ENCODE data around the gene CYP46A1.
"Not testable (repeated sequence)": the region's sequence is repeated elsewhere in the genome, so short reads cannot be mapped to it uniquely, and the experiment has no call there.

CYP46A1 gene

DNA sequence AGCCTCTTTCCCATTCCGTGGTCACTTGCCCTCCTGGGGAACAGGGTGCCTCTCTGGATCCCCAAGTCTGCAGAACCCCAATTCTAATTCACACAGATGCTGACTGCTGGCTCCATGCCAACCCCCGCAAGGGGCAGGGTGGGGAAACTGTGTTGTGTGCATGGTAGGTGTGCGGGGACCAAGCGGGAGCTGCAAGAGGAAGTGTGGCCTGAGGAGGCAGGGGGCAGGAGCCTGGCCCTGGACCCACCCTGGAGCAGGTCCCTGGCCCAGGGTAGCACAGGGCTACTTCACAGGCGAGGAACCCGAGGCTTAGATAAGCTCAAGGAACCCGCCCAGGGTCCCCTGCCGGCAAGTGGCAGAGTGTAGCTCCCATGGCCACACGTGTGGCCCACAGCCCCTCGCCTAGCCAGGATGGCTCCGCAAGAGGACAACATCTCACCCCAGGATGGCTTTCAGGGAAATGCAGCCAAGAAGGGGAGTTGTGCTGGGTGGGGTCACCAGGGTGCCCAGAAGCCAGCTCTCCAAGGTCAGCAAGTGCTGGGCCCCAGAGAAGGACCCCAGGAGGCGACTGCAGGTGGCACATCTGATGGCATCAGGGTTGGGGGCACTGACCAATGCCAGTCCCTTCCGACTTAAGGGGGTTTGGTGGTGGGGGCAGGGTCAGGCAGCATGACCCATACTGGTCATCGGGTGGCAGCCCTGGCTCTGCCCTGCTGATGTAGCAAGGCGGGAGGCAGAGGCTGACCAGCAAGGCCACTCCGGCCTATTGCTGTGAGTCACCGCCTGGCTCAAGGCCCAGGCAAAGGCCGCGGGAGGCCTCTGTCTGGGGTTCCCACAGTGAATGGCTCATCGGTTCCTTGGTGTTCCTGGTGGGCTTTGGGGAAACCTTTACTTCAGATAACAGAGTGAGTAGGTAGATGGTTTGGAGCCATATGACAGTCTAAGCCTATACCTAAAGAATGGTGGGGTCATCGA, 71.8 kb downstream of the CYP46A1 start:
- DNase-seq (ENCODE audit: low read depth, low spot score) = peak; percentile 79

DNA sequence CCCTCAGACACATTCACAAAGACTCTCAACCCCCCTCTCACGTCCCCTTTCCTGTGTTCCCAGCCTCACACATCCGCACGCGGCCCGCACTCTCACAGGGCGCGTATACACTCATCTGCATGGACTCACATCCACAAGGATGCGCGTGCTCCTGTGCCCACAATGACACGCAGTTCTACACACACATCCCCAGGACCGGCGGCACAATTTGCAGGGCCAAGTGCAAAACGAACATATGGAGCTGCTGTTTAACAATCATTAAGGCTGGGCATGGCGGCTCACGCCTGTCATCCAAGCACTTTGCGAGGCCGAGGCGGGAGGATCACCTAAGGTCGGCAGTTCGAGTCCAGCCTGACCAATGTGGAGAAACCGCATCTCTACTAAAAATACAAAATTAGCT, 72.7 kb downstream of the CYP46A1 start:
- no peak for DNase-seq (ENCODE audit: low read depth, low spot score)

DNA sequence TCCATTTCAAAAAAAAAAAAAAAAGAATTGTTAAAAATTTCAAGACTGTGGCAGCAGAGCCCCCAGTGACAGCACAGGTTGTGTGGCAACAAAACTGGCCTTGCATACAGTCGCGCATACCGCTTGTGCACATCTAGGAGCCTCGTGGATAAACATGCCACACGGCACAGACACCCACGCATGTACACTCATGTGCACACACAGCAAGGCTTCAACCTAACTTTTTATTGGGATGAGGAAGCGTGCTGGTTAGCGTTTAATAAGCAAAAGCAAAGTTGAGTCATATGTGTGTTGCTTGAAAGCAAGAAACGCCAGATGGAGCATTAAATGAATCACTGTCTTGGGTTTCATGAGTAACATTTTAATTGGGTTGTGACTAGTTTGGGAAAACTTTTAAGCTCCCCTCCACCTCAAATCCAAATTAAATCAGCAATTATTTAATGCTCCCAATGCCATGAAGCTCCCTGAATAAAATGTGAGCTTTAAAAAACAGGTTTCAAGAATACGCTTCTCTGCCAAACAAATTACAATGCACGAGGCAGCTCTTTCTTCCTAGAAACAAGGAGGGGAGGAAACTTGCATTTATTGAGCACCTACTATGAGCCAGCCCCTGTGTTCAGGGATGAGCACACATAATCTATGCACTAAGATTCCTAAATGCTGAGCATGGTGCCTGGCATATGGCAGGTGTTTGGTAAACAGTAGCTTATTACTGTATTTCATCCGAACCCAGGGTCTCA, 73.4 kb downstream of the CYP46A1 start:
- no peak for DNase-seq (ENCODE audit: low read depth, low spot score)

DNA sequence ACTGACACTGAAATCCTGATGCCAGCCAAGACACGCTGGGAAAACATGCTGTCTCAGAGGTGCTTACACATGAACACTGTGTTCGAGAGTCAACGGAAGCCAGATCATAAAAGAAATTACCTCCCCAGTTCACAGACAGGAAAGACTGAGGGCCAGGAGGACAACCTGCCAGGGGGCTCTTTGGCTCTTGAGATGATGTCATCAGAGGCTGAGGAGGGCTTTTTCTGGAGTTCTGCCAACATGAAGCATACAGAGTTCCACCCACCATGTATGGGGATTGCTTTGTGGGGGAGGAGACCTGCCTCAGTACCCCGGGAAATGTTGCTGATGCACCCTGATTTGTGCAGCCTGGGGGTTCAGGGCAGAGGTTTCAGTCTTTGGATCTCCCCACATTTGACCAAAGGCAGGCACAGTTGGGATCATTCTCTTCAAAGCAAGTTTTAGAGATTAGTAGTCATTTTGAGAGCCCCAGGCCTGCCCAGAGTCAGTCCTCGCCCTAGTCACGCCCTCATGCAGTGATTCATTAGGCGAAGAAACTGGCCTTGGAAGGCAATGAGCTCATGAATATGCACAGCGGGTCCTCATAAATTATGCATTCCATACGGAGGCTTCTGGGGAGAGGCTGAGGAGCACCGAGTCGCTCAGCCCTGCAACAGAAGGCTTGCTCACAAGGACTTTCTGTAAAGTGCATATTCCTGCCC, 74.2 kb downstream of the CYP46A1 start:
- no peak for DNase-seq (ENCODE audit: low read depth, low spot score)

DNA sequence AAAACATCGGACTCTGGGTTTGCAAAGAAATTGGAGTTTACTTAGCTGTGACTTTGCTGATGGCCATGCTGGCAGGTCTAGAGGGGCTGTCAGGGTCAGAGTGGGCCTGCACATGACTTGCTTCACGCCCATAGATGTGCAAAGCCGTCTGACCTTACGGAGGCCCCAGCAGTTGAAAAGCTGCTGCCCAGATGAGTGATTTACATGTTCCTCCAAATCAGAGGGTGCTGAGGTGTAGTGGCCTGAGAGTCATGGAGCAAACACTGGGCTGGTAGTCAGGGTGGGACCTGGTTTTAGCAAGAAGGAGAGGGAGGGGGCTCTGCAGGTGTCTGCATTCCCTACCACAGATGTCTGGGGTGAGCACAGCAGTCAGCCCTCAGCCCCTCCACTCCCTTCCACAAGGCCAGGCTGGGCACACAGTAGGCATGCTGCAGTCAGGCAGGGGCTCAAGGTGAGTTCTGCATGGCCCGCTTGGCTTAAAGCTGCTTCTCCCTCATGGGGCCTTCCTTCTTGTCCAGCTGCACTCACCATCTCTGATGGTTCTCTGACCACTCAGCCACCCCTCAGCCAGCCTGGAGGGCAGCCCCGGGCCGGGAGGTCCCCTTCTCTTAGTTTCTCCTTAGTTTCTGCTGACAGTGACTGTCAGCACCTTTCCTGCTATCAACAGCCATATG, 74.9 kb downstream of the CYP46A1 start:
- DNase-seq (ENCODE audit: low read depth, low spot score) = no peak

DNA sequence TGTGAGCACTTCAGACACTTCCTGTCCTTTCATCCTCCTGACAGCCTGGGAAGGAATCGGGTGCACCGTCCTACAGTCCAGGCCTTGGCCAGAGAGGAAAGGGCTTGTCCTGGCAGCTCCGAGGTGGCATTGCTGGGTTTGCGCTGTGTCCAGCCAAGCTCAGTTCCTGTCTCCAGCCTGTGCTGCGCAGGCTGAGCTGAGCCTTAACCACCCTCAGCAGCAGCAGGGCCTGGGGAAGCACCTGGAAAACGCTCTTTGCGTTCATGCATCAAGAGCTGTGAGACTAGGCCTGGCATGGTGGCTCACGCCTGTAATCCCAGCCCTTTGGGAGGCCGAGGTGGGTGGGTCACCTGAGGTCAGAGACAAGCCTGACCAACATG, 75.4 kb downstream of the CYP46A1 start:
- DNase-seq (ENCODE audit: low read depth, low spot score) = no peak

DNA sequence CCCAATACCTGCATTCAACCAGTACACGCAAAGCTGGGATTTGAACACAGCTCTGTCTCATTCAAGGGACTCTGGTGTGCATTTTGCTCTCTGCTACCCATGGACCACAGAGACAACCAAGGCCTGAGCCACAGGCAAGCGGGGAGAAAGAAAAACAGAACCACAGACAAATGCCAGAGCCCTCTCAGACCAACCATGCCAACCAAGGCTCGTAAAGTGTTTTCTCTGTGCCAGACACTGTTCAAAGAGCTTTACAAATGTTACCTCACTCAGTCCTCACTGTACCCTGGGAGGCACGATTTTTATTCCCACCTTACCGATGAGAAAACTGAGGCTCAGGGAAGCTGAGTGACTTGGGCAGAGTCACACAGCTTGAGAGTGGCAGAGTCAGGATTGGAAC, 76.7 kb downstream of the CYP46A1 start:
- DNase-seq (ENCODE audit: low read depth, low spot score) = no peak

DNA sequence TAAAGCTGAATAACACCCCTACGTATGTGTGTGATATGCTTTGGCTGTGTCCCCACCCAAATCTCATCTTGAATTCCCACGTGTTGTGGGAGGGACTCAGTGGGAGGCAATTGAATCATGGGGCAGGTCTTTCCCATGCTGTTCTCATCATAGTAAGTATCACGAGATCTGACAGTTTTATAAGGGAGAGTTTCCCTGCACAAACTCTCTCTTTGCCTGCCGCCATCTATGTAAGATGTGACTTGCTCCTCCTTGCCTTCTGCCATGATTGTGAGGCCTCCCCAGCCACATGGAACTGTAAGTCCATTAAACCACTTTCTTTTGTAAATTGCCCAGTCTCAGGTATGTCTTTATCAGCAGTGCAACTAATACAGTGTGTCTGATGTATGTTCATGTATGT, 78.8 kb downstream of the CYP46A1 start:
- not testable (repeated sequence) for DNase-seq (ENCODE audit: low read depth, low spot score)

DNA sequence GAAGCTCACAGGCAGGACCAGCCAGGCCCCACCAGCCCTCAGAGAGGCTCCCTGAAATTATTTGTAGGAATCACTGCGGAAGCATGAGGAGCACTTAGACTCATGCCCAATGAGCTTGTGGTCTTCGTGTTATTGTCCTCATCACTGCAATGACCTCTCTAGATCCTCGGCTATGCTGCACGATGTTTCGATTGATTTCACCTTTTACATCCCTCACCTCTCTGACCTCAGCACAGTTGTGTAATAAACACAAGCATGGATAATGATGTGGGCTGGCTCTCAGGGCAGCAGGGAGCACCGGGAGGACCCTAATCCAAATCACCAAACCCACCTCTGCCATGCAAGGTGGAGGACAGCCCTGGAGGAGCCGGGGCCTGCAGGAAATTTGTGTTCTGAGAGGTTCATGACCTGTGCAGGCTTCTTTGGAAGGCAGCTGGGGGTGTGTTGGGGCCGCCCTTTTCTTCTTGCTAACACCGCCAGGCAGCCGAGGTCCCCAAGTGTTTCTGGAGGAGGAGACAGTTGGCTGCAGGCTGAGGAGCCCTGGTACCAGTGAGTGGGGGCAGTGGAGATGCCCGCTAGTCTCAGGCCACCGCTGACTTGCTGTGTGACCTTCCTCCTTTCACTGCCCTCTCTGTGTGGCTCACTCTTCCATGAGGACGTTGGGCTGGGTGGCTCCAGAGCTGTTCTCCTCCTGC, 79.6 kb downstream of the CYP46A1 start:
- no peak for DNase-seq (ENCODE audit: low read depth, low spot score)

DNA sequence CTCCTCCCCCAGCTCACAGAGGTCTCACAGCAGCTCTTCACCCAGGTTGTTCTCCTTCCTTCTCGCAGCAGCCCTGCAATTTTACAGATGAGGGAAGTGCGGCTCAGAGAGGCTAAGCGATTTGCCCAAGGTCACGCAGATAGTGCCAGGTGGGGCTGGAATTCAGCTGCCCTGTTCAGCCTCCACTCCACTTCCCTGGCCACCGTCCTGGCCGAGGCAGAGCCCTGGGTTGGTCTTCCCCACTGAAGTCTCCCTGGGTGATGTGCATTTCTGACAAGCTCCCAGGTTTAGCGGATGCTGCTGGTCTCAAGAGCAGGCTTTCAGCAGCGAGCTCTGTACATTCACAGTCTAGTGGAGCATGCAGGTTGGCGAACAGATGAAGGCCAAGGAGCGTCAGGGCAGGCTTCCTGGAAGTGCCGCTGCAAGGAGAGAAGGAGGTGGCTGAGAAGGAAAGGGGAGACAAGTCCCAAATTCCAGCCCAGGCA, 80.2 kb downstream of the CYP46A1 start:
- DNase-seq (ENCODE audit: low read depth, low spot score) = no peak

DNA sequence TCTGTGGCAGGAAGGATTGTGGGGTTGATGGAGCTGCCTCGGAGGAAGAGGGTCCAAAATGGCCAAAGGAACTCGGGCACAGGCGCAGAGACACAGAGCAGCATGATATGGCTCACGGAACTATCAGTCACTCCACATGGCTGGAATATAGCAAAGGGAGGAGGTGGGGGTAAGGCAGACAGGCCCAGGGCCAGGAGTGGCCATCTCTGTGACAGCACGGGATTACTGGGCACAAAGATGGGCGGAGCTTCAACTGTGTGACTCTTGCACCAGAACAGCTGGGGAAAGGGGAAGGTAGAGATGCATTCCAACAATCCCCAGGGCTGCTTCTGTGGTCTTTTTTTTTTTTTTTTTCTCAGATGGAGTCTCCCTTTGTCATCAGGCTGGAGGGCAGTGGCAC, 84.3 kb downstream of the CYP46A1 start:
- no peak for DNase-seq (ENCODE audit: low read depth, low spot score)

DNA sequence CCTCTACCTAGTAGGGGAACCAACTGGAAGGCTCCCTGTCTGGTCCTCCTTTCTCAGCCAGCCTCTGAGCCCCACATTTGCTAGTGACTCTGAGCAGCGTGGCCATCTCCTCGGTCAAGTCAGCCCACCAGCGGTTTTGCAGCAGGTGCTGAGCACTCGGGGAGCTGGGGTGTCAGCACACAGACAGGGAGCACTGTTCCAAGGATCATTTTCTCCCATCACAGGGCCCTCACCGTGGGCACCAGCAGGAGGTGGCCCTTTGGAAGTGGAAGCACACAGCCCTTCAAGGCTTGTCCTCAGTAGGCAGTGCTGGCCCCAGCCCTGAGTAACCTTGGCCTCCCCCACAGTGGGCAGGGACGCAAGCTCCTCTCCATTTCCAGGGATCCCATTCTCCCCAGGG, 85.0 kb downstream of the CYP46A1 start:
- DNase-seq (ENCODE audit: low read depth, low spot score) = no peak

DNA sequence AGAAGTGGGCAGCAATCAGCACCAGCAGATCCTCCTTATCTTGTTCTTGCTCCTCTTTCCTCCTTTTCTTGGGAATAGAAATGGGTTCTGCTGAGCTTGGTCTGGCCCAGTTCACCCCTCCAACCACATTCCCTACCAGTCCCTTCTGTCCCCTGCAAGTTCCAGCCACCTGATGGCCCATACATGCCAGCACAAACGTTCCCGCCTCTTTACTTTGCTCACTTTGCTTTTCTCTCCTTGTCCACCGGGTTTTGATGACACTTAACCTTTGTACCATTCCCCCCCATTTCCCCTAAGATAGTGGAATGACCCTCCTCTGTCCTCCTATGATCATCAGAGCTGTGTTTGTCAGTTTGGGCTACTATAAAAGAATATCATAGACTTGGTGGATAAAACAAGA, 85.7 kb downstream of the CYP46A1 start:
- no peak for DNase-seq (ENCODE audit: low read depth, low spot score)

DNA sequence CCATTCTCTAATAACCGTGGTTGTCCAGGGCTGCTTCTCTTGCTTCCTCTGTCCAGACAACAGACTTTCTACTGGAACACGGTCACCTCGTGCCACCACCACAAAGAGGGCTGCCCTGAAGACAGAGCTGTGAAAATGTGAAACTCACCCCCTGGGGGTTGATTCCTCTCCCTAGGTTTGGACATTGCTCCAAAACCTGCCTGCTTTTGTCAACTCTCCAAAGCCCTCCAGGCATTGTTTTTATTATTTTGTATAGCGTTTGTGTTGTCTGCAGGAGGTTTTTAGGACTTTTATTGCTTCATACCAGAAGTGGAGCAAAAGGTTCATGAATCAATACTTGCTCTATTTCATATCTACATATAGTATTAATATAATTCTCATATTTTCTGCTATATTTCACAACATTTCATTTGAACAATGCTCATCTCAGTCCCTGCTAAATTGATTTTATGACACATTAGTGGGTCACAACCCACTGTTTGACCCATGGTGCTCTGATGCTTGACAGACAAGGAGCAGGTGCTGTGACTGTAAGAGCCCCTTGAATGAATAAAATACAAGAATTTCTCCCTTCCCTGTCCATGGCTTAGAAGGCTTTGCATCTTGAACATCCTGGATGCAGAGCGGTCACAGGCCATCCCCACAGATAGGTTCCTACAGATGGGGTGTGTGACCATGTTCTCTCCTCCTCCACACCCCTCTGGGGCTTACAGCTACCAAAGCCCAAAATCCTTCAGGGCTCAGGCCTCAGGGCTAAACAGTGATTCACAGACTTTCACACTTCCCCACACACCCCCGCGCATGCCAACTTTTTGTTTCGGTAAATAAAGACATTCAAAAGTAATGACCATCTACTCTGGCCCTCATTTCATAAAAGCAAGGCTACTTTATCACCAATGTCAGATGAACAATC, 88.5 kb downstream of the CYP46A1 start:
- no peak for DNase-seq (ENCODE audit: low read depth, low spot score)

DNA sequence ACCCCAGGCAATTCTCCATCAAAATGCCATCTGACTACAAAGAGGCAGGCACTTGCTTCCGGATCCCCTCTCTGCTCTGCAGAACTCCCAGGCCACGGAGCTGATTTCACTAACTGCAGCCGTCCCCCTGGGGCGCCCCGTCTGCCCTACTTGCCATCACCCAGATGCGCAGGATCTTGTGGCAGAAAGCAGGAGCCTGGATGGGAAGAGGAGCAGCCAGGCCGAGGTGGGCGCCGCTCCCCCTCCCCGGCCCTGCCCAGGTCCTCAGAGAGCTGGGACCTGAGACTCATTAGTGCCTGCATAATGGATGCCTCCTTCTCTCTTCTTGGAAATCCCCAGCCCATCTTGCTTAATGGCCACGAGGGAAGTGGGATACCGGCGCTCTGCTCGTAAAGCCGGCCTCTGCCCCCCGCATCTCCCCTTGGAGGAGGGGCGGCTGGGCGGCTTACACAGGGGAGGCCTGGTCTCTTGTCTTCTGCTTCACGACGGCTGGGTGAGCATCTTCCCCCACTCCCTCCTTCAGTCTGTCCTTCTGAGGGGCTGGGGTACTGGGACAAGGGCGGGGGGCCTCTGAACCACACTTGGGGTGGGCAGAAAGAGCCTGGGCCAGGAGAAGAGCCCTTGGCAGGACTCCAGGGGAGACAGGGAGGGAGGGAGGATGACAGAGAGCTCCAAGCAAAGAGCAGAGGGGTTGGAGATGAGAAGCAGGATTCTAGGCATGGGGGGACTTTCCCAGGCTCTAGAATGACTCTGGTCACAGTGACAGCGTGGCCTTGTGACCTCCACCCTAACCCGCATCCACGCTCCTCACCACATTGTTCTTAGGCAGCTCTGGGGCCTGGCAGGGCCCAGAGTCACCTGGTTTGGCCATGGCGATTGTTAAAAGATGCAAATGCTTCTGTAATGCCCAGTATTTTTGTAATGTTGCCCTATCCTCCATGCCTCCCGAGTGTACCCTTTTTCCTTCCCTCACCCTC, 89.7 kb downstream of the CYP46A1 start:
- DNase-seq (ENCODE audit: low read depth, low spot score) = no peak

DNA sequence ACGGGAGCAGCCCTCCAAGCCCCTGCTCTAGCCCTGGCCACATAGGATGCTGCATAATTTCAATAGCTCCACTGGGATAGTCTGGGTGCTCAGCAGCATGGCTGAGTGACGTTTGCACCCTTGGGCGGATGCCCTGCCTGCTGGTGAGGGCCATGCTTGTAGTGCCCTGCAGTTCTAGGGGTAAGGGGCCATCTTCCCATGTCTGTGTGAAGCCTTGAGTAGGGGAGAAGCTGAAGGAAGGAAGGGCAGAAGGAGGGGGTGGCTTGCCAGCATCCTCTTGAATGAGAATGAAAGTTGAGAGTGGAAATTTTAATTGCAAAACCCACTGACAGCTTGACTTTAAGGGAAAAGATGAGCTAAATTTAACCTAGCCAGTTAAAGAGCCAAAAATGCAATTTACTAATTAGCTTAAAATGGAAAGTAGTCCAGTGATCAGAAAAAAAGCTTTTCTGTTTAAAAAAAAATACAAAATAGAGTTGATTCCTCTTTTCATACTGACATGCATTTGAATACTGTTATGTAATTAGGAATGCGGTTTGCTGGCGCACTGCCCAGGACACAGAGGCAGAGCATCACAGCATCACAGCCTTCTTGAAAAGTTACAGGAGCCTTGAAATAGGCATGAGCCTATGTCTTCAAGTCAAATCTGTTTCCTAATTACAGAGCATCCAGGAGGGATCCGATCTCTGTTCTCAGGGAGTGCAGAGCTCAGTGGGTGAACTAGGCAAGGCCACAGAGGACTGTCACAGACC, 90.6 kb downstream of the CYP46A1 start:
- DNase-seq (ENCODE audit: low read depth, low spot score) = no peak

DNA sequence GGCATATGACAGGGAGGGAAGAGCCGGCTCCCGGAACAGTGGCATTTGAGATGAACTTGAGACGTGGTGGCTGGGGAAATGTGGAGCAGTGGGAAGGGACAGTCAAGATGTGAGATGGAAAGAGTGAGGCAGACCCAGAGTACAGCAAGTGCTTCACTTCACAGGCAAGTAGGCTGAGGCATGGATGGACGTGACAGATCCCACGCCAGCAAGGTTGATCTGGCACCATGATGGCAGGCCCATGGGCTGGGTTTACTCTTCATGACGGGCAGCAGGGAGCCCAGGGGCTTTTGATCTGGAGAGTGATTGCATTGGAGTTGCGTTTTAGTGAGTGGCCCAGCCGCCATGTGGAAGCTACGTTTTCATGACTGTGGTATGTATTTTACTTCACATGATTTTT, 91.3 kb downstream of the CYP46A1 start:
- DNase-seq (ENCODE audit: low read depth, low spot score) = no peak
